ENCODE data around the gene MTA2.
"Not testable (repeated sequence)": the region's sequence is repeated elsewhere in the genome, so short reads cannot be mapped to it uniquely, and the experiment has no call there.

Gene MTA2

GRCh38 chr11:62588966-62589637, 12.6 kb downstream of the MTA2 start:
- peak overlapping the region; percentile 44 for H3K9ac ChIP-seq (ENCODE audit: low read depth, low read length, poor library complexity, severe bottlenecking)
- H3K36me3 ChIP-seq (ENCODE audit: insufficient read depth, low read length) = peaks cover 20% of the 10 kb centered on the region; the same call in 1 of the 2 replicates

GRCh38 chr11:62585356-62585755, 16.3 kb downstream of the MTA2 start:
- not testable (repeated sequence) for H4K20me1 ChIP-seq (ENCODE audit: insufficient read depth, low read length, poor library complexity, severe bottlenecking); H3K9me3 ChIP-seq (ENCODE audit: insufficient read depth, low read depth, low read length); H3F3A ChIP-seq (ENCODE audit: low read depth); H3K9ac ChIP-seq (ENCODE audit: low read depth, low read length, poor library complexity, severe bottlenecking); H3K4me3 ChIP-seq (ENCODE audit: low read length, poor library complexity, severe bottlenecking); H3K4me2 ChIP-seq (ENCODE audit: low read depth, low read length, poor library complexity, severe bottlenecking); H3K9me2 ChIP-seq (replicated peaks; ENCODE audit: low read depth, low read length); H3K27me3 ChIP-seq (ENCODE audit: insufficient read depth, low read length, poor library complexity, severe bottlenecking); H2AFZ ChIP-seq (ENCODE audit: low read length)
- H3K4me1 ChIP-seq (ENCODE audit: insufficient read depth, low read length, poor library complexity, severe bottlenecking) = peaks cover 11% of the 10 kb centered on the region
- peaks cover 20% of the 10 kb centered on the region; the same call in 1 of the 2 replicates for H3K36me3 ChIP-seq (ENCODE audit: insufficient read depth, low read length)
- H3K79me2 ChIP-seq (ENCODE audit: insufficient read depth, low read length) = peaks cover 65% of the 10 kb centered on the region

More at GRCh38 chr11:62588966-62589637, 12.6 kb downstream of the MTA2 start:
- Histone ChIP-seq H3K4me2 (ENCODE audit: low read depth, low read length, poor library complexity, severe bottlenecking) (peak overlapping the region; percentile 73), H2AFZ (ENCODE audit: low read length) (no peak overlapping the region), H3K9me3 (ENCODE audit: insufficient read depth, low read depth, low read length) (no peaks in the 10 kb centered on the region), H3K9me2 (replicated peaks; ENCODE audit: low read depth, low read length) (no peaks in the 10 kb centered on the region), H3K4me3 (ENCODE audit: low read length, poor library complexity, severe bottlenecking) (no peak overlapping the region), H3F3A (ENCODE audit: low read depth) (peaks cover 12% of the 10 kb centered on the region), H3K4me1 (ENCODE audit: insufficient read depth, low read length, poor library complexity, severe bottlenecking) (peaks cover 26% of the 10 kb centered on the region), H3K27me3 (ENCODE audit: insufficient read depth, low read length, poor library complexity, severe bottlenecking) (no peaks in the 10 kb centered on the region), H3K79me2 (ENCODE audit: insufficient read depth, low read length) (peaks cover 59% of the 10 kb centered on the region), H4K20me1 (ENCODE audit: insufficient read depth, low read length, poor library complexity, severe bottlenecking) (peaks cover 18% of the 10 kb centered on the region)
- peak; percentile 52 for TF ChIP-seq CTCF (conservative IDR thresholded peaks at IDR 0.05; ENCODE audit: low read length)
- TF ChIP-seq EZH2phosphoT487 (IDR thresholded peaks at IDR 0.05; ENCODE audit: borderline replicate concordance) = no peak

- H3K4me2 ChIP-seq (ENCODE audit: low read depth, low read length, poor library complexity, severe bottlenecking); H2AFZ ChIP-seq (ENCODE audit: low read length); H4K20me1 ChIP-seq (ENCODE audit: insufficient read depth, low read length, poor library complexity, severe bottlenecking); H3K4me3 ChIP-seq (ENCODE audit: low read length, poor library complexity, severe bottlenecking); H3F3A ChIP-seq (ENCODE audit: low read depth); H3K9me3 ChIP-seq (ENCODE audit: insufficient read depth, low read depth, low read length); H3K9ac ChIP-seq (ENCODE audit: low read depth, low read length, poor library complexity, severe bottlenecking); H3K4me1 ChIP-seq (ENCODE audit: insufficient read depth, low read length, poor library complexity, severe bottlenecking); H3K27me3 ChIP-seq (ENCODE audit: insufficient read depth, low read length, poor library complexity, severe bottlenecking); H3K9me2 ChIP-seq (replicated peaks; ENCODE audit: low read depth, low read length): not testable (repeated sequence)
- peaks cover 36% of the 10 kb centered on the region; the same call in 1 of the 2 replicates for H3K36me3 ChIP-seq (ENCODE audit: insufficient read depth, low read length)
- peaks cover 35% of the 10 kb centered on the region; the same call in 1 of the 2 replicates for H3K79me2 ChIP-seq (ENCODE audit: insufficient read depth, low read length)
These were observed 19.9 kb downstream of the MTA2 start for GRCh38 chr11:62581735-62582134.

GRCh38 chr11:62580959-62581715, 20.5 kb downstream of the MTA2 start:
- Histone ChIP-seq H3K27me3 (ENCODE audit: insufficient read depth, low read length, poor library complexity, severe bottlenecking) (no peaks in the 10 kb centered on the region), H3K4me1 (ENCODE audit: insufficient read depth, low read length, poor library complexity, severe bottlenecking) (no peaks in the 10 kb centered on the region), H3F3A (ENCODE audit: low read depth) (no peaks in the 10 kb centered on the region), H3K4me3 (ENCODE audit: low read length, poor library complexity, severe bottlenecking) (no peak overlapping the region), H4K20me1 (ENCODE audit: insufficient read depth, low read length, poor library complexity, severe bottlenecking) (peaks cover 4% of the 10 kb centered on the region), H3K9me3 (ENCODE audit: insufficient read depth, low read depth, low read length) (no peaks in the 10 kb centered on the region), H3K9me2 (replicated peaks; ENCODE audit: low read depth, low read length) (no peaks in the 10 kb centered on the region), H2AFZ (ENCODE audit: low read length) (no peak overlapping the region), H3K4me2 (ENCODE audit: low read depth, low read length, poor library complexity, severe bottlenecking) (no peak overlapping the region), H3K9ac (ENCODE audit: low read depth, low read length, poor library complexity, severe bottlenecking) (no peak overlapping the region), H3K36me3 (ENCODE audit: insufficient read depth, low read length) (peaks cover 39% of the 10 kb centered on the region; the same call in 1 of the 2 replicates), H3K79me2 (ENCODE audit: insufficient read depth, low read length) (peaks cover 31% of the 10 kb centered on the region; the same call in 1 of the 2 replicates)
- TF ChIP-seq CTCF (conservative IDR thresholded peaks at IDR 0.05; ENCODE audit: low read length) (no peak), EZH2phosphoT487 (IDR thresholded peaks at IDR 0.05; ENCODE audit: borderline replicate concordance) (no peak)

All from Loucy (cell line).